ENCODE data around the gene RAPGEF2. TPM values are rescaled to one million over a fixed set of nuclear protein-coding genes. Genes with fewer than 3 reads are reported as not detected.
"Not testable (repeated sequence)": the region's sequence is repeated elsewhere in the genome, so short reads cannot be mapped to it uniquely, and the experiment has no call there.

RAPGEF2 gene
- total RNA-seq, 1 experiment from 2014 or later = 21.2 TPM

GRCh38 chr4:159250751-159251325, 148.0 kb downstream of the RAPGEF2 start:
- no peak overlapping the region for H3K27ac ChIP-seq (ENCODE audit: low read length)
- H3K4me1 ChIP-seq (ENCODE audit: insufficient read depth, low read length) = no peaks in the 10 kb centered on the region
- DNase-seq = no peak

GRCh38 chr4:159251580-159251979, 148.7 kb downstream of the RAPGEF2 start:
- POLR2A ChIA-PET (ENCODE audit: unreplicated experiment); CTCF ChIA-PET; H3K36me3 ChIP-seq (ENCODE audit: low read depth, low read length); H3K27me3 ChIP-seq (ENCODE audit: low read length); H3K4me3 ChIP-seq (ENCODE audit: low read length); H3K9me2 ChIP-seq (replicated peaks; ENCODE audit: low read length); H3K4me2 ChIP-seq (ENCODE audit: low read length); H3K79me2 ChIP-seq (ENCODE audit: low read length); DNase-seq; H3K9ac ChIP-seq (ENCODE audit: low read length); ATAC-seq; intact Hi-C loops (cut with micrococcal nuclease); H4K20me1 ChIP-seq (ENCODE audit: low read length); H3K4me1 ChIP-seq (ENCODE audit: insufficient read depth, low read length); H3F3A ChIP-seq (ENCODE audit: low read length, unreplicated experiment); H3K9me3 ChIP-seq (ENCODE audit: low read length); H3K27ac ChIP-seq (ENCODE audit: low read length); BruUV-seq (replicated peaks); H2AFZ ChIP-seq (ENCODE audit: low read length): not testable (repeated sequence)

More at GRCh38 chr4:159250751-159251325, 148.0 kb downstream of the RAPGEF2 start:
- no peaks in the 10 kb centered on the region for H3K79me2 ChIP-seq (ENCODE audit: low read length)
- ChIA-PET POLR2A (ENCODE audit: unreplicated experiment) (no interaction called here), CTCF (no interaction called here)
- no peaks in the 10 kb centered on the region for H3K9me2 ChIP-seq (replicated peaks; ENCODE audit: low read length)
- no peaks in the 10 kb centered on the region for H4K20me1 ChIP-seq (ENCODE audit: low read length)
- H3K36me3 ChIP-seq (ENCODE audit: low read depth, low read length) = no peaks in the 10 kb centered on the region
- H2AFZ ChIP-seq (ENCODE audit: low read length) = no peak overlapping the region
- intact Hi-C loops (cut with micrococcal nuclease) = no loop called here
- H3F3A ChIP-seq (ENCODE audit: low read length, unreplicated experiment) = no peaks in the 10 kb centered on the region
- no peak for TF ChIP-seq EZH2phosphoT487 (IDR thresholded peaks at IDR 0.05; ENCODE audit: borderline replicate concordance, low read length)
- no peak for TF ChIP-seq EZH2 (IDR thresholded peaks at IDR 0.05; ENCODE audit: low read length, unreplicated experiment)
- no peak for TF ChIP-seq CTCF (conservative IDR thresholded peaks at IDR 0.05; ENCODE audit: low read depth, low read length)
- H3K4me3 ChIP-seq (ENCODE audit: low read length) = no peak overlapping the region
- H3K9ac ChIP-seq (ENCODE audit: low read length) = no peak overlapping the region
- H3K9me3 ChIP-seq (ENCODE audit: low read length) = no peaks in the 10 kb centered on the region
- BruUV-seq (replicated peaks) = no TSS peak
- H3K27me3 ChIP-seq (ENCODE audit: low read length) = no peaks in the 10 kb centered on the region
- ATAC-seq = no peak
- H3K4me2 ChIP-seq (ENCODE audit: low read length) = no peak overlapping the region

- Histone ChIP-seq H3K4me1 (ENCODE audit: insufficient read depth, low read length) (no peaks in the 10 kb centered on the region), H3K9me2 (replicated peaks; ENCODE audit: low read length) (no peaks in the 10 kb centered on the region), H3K36me3 (ENCODE audit: low read depth, low read length) (no peaks in the 10 kb centered on the region), H3F3A (ENCODE audit: low read length, unreplicated experiment) (no peaks in the 10 kb centered on the region), H3K9me3 (ENCODE audit: low read length) (no peaks in the 10 kb centered on the region), H3K9ac (ENCODE audit: low read length) (no peak overlapping the region), H3K27ac (ENCODE audit: low read length) (no peak overlapping the region), H3K27me3 (ENCODE audit: low read length) (no peaks in the 10 kb centered on the region), H2AFZ (ENCODE audit: low read length) (no peak overlapping the region), H3K4me3 (ENCODE audit: low read length) (no peak overlapping the region), H3K79me2 (ENCODE audit: low read length) (no peaks in the 10 kb centered on the region), H3K4me2 (ENCODE audit: low read length) (no peak overlapping the region), H4K20me1 (ENCODE audit: low read length) (no peaks in the 10 kb centered on the region)
- no TSS peak for BruUV-seq (replicated peaks)
- intact Hi-C loops (cut with micrococcal nuclease) = no loop called here
- CTCF ChIA-PET = no interaction called here
- no peak for TF ChIP-seq EZH2 (IDR thresholded peaks at IDR 0.05; ENCODE audit: low read length, unreplicated experiment)
- TF ChIP-seq EZH2phosphoT487 (IDR thresholded peaks at IDR 0.05; ENCODE audit: borderline replicate concordance, low read length) = no peak
- no peak for TF ChIP-seq CTCF (conservative IDR thresholded peaks at IDR 0.05; ENCODE audit: low read depth, low read length)
- no peak for ATAC-seq
- no peak for DNase-seq
- POLR2A ChIA-PET (ENCODE audit: unreplicated experiment) = no interaction called here
These were observed 149.6 kb downstream of the RAPGEF2 start for GRCh38 chr4:159252491-159252890.
